Measurements from ENCODE around the gene CEACAM16.
"Not testable (repeated sequence)": the region's sequence is repeated elsewhere in the genome, so short reads cannot be mapped to it uniquely, and the experiment has no call there.

Gene CEACAM16

DNA sequence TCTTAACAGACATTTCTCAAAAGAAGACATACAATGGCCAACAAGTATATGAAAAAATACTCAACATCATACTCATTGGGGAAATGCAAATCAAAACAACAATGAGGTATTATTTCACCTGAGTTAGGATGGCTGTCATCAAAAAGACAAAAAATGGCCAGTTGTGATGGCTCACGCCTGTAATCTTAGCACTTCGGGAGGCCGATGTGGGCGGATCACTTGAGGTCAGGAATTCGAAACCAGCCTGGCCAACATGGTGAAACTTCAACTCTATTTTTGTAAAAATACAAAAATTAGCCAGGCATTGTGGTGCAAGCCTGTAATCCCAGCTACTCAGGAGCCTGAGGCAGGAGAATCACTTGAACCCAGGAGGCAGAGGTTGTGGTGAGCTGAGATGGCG lies 22.0 kb downstream of the CEACAM16 start:
- TF ChIP-seq FOXM1 (IDR thresholded peaks at IDR 0.05; ENCODE audit: borderline replicate concordance) (no peak), SUZ12 (IDR thresholded peaks at IDR 0.05) (no peak), ELF4 (IDR thresholded peaks at IDR 0.05) (no peak), L3MBTL2 (conservative IDR thresholded peaks at IDR 0.05) (no peak), ZNF384 (IDR thresholded peaks at IDR 0.05) (no peak), NFRKB (IDR thresholded peaks at IDR 0.05) (no peak), BHLHE40 (IDR thresholded peaks at IDR 0.05; ENCODE audit: borderline replicate concordance) (no peak), FOXA1 (IDR thresholded peaks at IDR 0.05) (no peak), LEF1 (IDR thresholded peaks at IDR 0.05; ENCODE audit: borderline replicate concordance) (no peak), ARNT (IDR thresholded peaks at IDR 0.05) (no peak), CTBP1 (IDR thresholded peaks at IDR 0.05; ENCODE audit: borderline replicate concordance) (no peak), HDGF (IDR thresholded peaks at IDR 0.05; ENCODE audit: borderline replicate concordance) (no peak), FOXK2 (IDR thresholded peaks at IDR 0.05) (no peak)
- TF ChIP-seq, protein P1, sequence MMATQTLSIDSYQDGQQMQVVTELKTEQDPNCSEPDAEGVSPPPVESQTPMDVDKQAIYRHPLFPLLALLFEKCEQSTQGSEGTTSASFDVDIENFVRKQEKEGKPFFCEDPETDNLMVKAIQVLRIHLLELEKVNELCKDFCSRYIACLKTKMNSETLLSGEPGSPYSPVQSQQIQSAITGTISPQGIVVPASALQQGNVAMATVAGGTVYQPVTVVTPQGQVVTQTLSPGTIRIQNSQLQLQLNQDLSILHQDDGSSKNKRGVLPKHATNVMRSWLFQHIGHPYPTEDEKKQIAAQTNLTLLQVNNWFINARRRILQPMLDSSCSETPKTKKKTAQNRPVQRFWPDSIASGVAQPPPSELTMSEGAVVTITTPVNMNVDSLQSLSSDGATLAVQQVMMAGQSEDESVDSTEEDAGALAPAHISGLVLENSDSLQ (IDR thresholded peaks at IDR 0.05), result no peak
- CTCF ChIA-PET, result interaction anchor here (0.6 to 2.3 kb wide), 4 partner anchors 32 to 144 kb away, joined by 3 to 14 read pairs (median 4); no protein-coding TSS in a partner anchor
- no peak for DNase-seq (ENCODE audit: extremely low spot score)
- POLR2A ChIA-PET, result no interaction called here

DNA sequence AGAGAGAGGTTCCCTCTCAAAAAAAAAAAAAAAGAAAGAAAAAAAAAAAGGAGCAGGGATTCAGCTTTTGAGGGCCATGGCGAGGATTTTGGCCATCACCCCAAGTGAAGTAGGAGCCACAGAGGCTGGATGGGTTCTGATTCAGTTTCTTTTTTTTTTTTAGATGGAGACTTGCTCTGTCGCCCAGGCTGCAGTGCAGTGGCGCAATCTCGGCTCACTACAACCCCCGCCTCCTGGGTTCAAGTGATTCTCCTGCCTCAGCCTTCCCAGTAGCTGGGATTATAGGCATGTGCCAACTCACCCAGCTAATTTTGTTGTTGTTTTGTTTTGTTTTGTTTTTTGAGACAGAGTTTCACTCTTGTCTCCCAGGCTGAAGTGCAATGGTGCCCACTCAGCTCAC lies 22.4 kb downstream of the CEACAM16 start:
- POLR2A ChIA-PET; DNase-seq (ENCODE audit: extremely low spot score): not testable (repeated sequence)
- CTCF ChIA-PET, result interaction anchor here (0.5 to 2.3 kb wide), 6 partner anchors 9 to 322 kb away, joined by 3 to 14 read pairs (median 4); no protein-coding TSS in a partner anchor

DNA sequence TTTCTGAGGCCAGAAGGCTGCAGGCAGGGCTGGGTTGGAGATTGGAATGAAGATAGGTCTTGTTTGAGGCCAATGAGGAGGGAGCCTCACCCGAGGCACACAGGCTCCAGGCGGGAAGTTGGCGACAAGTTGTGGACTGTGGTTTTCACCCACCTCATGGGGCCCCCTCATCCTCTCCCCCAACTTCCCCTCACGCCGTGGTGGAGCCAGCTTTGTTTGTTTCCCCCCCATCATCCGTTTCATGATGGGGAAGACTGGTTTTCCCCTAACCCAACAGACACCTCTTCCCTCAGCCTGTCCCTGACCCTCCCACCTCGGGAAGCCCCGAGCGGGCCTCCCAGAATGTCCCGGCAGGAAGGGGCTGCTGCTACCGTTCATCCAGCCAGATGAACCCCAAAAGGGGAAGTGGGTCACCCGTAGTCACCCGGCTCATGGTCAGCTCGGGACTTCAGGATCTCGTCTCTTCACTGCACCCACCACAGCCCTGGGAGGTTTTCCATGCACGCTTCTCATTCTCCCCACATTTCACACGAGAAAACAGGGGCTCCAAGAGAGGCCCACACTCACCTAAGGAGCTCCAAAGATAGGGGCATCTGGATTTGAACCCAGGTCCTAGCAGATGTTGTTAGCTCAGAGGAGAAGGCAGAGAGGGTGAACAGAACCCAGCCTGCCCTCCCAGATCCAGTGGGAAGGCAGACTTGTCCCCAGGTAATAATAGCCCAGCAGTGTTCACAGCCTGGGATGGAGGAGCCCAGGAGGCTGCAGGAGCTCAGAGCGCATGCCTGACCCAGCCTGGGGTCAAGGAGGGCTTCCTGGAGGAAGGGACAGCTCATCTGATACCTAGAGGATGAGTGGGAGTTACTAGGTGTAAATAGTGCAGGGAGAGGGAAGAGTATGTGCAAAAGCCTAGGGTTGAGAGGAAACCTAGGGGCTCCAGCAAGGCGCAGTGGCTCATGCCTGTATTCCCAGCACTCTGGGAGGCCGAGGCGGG lies 23.5 kb downstream of the CEACAM16 start:
- TF ChIP-seq BHLHE40 (IDR thresholded peaks at IDR 0.05; ENCODE audit: borderline replicate concordance), result no peak
- TF ChIP-seq, protein P1 (IDR thresholded peaks at IDR 0.05), result no peak
- TF ChIP-seq ZNF384 (IDR thresholded peaks at IDR 0.05), result no peak
- TF ChIP-seq FOXK2 (IDR thresholded peaks at IDR 0.05), result no peak
- no peak for TF ChIP-seq L3MBTL2 (conservative IDR thresholded peaks at IDR 0.05)
- no peak for TF ChIP-seq SP1 (IDR thresholded peaks at IDR 0.05)
- TF ChIP-seq CTBP1 (IDR thresholded peaks at IDR 0.05; ENCODE audit: borderline replicate concordance), result no peak
- TF ChIP-seq ELF4 (IDR thresholded peaks at IDR 0.05), result no peak
- TF ChIP-seq LEF1 (IDR thresholded peaks at IDR 0.05; ENCODE audit: borderline replicate concordance), result no peak
- TF ChIP-seq NFRKB (IDR thresholded peaks at IDR 0.05), result no peak
- TF ChIP-seq FOXA1 (IDR thresholded peaks at IDR 0.05), result no peak
- TF ChIP-seq ARNT (IDR thresholded peaks at IDR 0.05), result no peak
- TF ChIP-seq HDGF (IDR thresholded peaks at IDR 0.05; ENCODE audit: borderline replicate concordance), result no peak
- TF ChIP-seq SUZ12 (IDR thresholded peaks at IDR 0.05), result no peak
- TF ChIP-seq FOXM1 (IDR thresholded peaks at IDR 0.05; ENCODE audit: borderline replicate concordance), result no peak
- TF ChIP-seq TARDBP (IDR thresholded peaks at IDR 0.05), result no peak

DNA sequence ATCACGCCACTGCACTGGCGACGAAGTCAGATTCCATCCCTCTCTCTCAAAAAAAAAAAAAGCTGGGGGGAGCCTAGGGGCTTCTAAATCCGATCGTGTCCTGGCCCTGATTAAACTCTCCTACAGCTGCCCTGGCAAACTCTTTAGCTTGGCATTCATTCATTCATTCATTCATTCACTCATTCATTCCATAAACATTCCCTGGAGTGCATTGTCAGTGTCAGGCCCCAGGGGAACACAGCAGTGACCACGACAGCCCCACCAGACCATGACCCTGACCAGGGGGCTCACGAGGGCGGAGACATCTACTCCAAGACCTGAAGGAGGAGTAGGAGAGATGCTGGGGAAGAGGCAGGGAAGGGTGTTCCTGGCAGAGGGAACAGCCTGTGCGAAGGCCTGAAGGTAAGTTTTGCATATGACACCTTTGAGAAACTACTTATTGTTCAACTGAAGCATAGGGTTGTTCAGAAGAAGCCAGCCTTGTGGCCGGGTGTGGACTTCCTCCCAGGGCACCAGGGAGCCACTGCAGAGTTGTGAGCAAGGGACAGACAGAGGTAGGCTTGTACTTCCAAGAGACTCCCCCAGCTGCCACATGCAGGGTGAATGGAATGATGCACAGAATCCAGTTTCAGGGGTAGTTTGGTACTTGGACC lies 24.5 kb downstream of the CEACAM16 start:
- no peak for DNase-seq (ENCODE audit: extremely low spot score)
- TF ChIP-seq L3MBTL2 (conservative IDR thresholded peaks at IDR 0.05), result no peak
- TF ChIP-seq ELF4 (IDR thresholded peaks at IDR 0.05), result no peak
- TF ChIP-seq, protein P1 (IDR thresholded peaks at IDR 0.05), result no peak
- TF ChIP-seq TARDBP (IDR thresholded peaks at IDR 0.05), result no peak
- TF ChIP-seq FOXM1 (IDR thresholded peaks at IDR 0.05; ENCODE audit: borderline replicate concordance), result no peak
- no peak for TF ChIP-seq SP1 (IDR thresholded peaks at IDR 0.05)
- POLR2A ChIA-PET, result interaction anchor here (1.7 kb wide), 1 partner anchor 48 kb away, joined by 11 read pairs; no protein-coding TSS in a partner anchor
- CTCF ChIA-PET, result interaction anchor here (0.5 to 2.4 kb wide), 20 partner anchors 9 to 153 kb away, joined by 3 to 77 read pairs (median 4); partner anchors contain the start of gene NECTIN2

More for the DNA sequence above, 23.5 kb downstream of the CEACAM16 start:
- POLR2A ChIA-PET, result no interaction called here
- no peak for DNase-seq (ENCODE audit: extremely low spot score)
- CTCF ChIA-PET, result interaction anchor here (0.5 to 2.3 kb wide), 9 partner anchors 10 to 321 kb away, joined by 3 to 14 read pairs (median 4); no protein-coding TSS in a partner anchor

DNA sequence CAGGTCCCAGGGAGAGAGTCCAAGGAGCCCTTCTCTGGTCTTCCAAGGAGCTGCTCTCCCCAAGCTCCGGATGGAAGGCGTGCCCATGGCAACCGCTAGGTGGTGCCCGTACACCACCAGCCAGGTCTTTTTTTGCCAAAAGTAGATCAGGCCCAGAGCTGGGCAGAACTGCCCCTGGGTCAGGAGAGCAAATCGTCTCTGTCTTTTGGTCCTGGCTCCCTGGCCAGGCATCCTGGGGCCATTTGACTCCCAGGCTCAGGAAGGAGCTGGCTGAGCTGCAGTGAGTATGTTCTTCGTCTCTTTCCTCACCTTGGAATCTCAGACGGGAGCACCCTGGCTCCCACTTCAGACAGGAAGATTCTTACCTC lies 25.0 kb downstream of the CEACAM16 start:
- ChIA-PET POLR2A (interaction anchor here (1.7 kb wide), 1 partner anchor 47 kb away, joined by 11 read pairs; no protein-coding TSS in a partner anchor), CTCF (interaction anchor here (0.5 to 2.4 kb wide), 23 partner anchors 9 to 153 kb away, joined by 3 to 77 read pairs (median 4); partner anchors contain the start of gene NECTIN2)
- peak; percentile 85 for DNase-seq (ENCODE audit: extremely low spot score)
- TF ChIP-seq SP1 (IDR thresholded peaks at IDR 0.05), result no peak

DNA sequence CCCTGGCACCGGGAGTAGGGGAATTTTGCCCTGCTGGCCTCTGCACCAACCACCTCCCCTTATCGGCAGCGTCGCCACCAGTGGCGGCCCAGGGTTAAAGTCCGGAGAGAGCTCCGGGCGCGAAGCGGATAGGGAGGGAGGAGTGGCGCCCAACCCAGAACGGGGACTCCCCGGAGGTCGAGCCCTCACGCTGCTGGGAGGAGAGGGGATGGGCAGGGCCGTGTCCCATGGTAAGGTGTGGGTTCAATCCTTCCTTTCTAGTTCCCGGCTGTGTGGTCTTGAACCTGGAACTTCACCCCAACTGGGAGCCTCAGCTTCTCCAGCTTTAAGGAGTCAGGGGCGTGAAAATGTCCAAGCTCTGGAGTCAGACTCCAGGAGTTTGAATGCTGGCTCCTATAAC lies 26.3 kb downstream of the CEACAM16 start:
- TF ChIP-seq, protein P1 (IDR thresholded peaks at IDR 0.05), result no peak
- no peak for TF ChIP-seq LEF1 (IDR thresholded peaks at IDR 0.05; ENCODE audit: borderline replicate concordance)
- TF ChIP-seq SUZ12 (IDR thresholded peaks at IDR 0.05), result no peak
- TF ChIP-seq SP1 (IDR thresholded peaks at IDR 0.05), result no peak
- no peak for TF ChIP-seq CTBP1 (IDR thresholded peaks at IDR 0.05; ENCODE audit: borderline replicate concordance)
- no peak for TF ChIP-seq NFRKB (IDR thresholded peaks at IDR 0.05)
- TF ChIP-seq TARDBP (IDR thresholded peaks at IDR 0.05), result no peak
- no peak for TF ChIP-seq HDGF (IDR thresholded peaks at IDR 0.05; ENCODE audit: borderline replicate concordance)
- no peak for TF ChIP-seq ELF4 (IDR thresholded peaks at IDR 0.05)
- no peak for TF ChIP-seq ZNF384 (IDR thresholded peaks at IDR 0.05)
- TF ChIP-seq BHLHE40 (IDR thresholded peaks at IDR 0.05; ENCODE audit: borderline replicate concordance), result no peak
- TF ChIP-seq ARNT (IDR thresholded peaks at IDR 0.05), result no peak
- TF ChIP-seq FOXA1 (IDR thresholded peaks at IDR 0.05), result no peak
- TF ChIP-seq FOXM1 (IDR thresholded peaks at IDR 0.05; ENCODE audit: borderline replicate concordance), result no peak
- no peak for DNase-seq (ENCODE audit: extremely low spot score)
- ChIA-PET CTCF (interaction anchor here (1.4 to 2.4 kb wide), 2 partner anchors 33 to 46 kb away, joined by 3 to 77 read pairs; no protein-coding TSS in a partner anchor), POLR2A (no interaction called here)

Measured in HEK293T (cell line).